Measurements from ENCODE around the gene LRRC71. TPM values are rescaled to one million over a fixed set of nuclear protein-coding genes. Genes with fewer than 3 reads are reported as not detected.

LRRC71 gene
- total and polyA plus RNA-seq, 2 of the 4 experiments (the other 2 are of a cell fraction): 0.50 TPM; not detected in 1

GRCh38 chr1:156887317-156887716 lies 33.1 kb upstream of the LRRC71 start:
- no peak overlapping the region for H3K27ac ChIP-seq (ENCODE audit: insufficient read depth, low read length)
- H4K20me1 ChIP-seq (ENCODE audit: insufficient read depth, low read length): no peaks in the 10 kb centered on the region
- H3K18ac ChIP-seq (ENCODE audit: low read depth, low read length): no peak overlapping the region
- ChIA-PET POLR2A (ENCODE audit: unreplicated experiment) (no interaction called here), CTCF (interaction anchor here (1.0 kb wide), 1 partner anchor 40 kb away, joined by 3 read pairs; no protein-coding TSS in a partner anchor)
- no peak for DNase-seq
- no peak overlapping the region for H2BK20ac ChIP-seq (ENCODE audit: low read depth, low read length)
- peak overlapping the region; percentile 44 for H2AFZ ChIP-seq (replicated peaks; ENCODE audit: low read length, poor library complexity)
- TF ChIP-seq RCOR1 (IDR thresholded peaks at IDR 0.05; ENCODE audit: insufficient replicate concordance, low read length): no peak
- peaks cover 64% of the 10 kb centered on the region for H3K27me3 ChIP-seq (ENCODE audit: control insufficient read depth, insufficient read depth, low read length)
- H3K4me3 ChIP-seq (ENCODE audit: insufficient read depth, low read depth, low read length): no peak overlapping the region
- no peaks in the 10 kb centered on the region for H3K9me3 ChIP-seq (ENCODE audit: control insufficient read depth, insufficient read depth, low read length)
- no peak overlapping the region for H2BK120ac ChIP-seq (ENCODE audit: low read depth, low read length)
- H3K4me1 ChIP-seq (ENCODE audit: control insufficient read depth, insufficient read depth, low read length): no peaks in the 10 kb centered on the region
- H4K8ac ChIP-seq (ENCODE audit: low read depth in 2 of 2, low read length in 2 of 2): no peak overlapping the region
- H3K9me1 ChIP-seq (ENCODE audit: insufficient read depth, low read length): no peaks in the 10 kb centered on the region
- no peak overlapping the region for H3K4me2 ChIP-seq (ENCODE audit: low read depth, low read length)
- in situ Hi-C loops (cut with MboI; ENCODE audit: low sequenced_read_pairs): loop anchor here (10.0 kb wide), 1 partner anchor 193 kb away; no protein-coding TSS in a partner anchor
- no peak overlapping the region for H3K56ac ChIP-seq (ENCODE audit: extremely low read depth, insufficient read depth, low read length)
- no peak overlapping the region for H4K5ac ChIP-seq (ENCODE audit: low read depth, low read length)
- H2AK5ac ChIP-seq (ENCODE audit: low read depth, low read length): no peak overlapping the region
- H2BK5ac ChIP-seq (ENCODE audit: low read depth, low read length, poor library complexity, severe bottlenecking): no peak overlapping the region
- BruUV-seq (replicated peaks): no TSS peak
- no peak overlapping the region for H3K9ac ChIP-seq (ENCODE audit: low read depth, low read length)
- intact Hi-C loops (cut with micrococcal nuclease): no loop called here
- dilution Hi-C loops (cut with HindIII; ENCODE audit: low sequenced_read_pairs, unreplicated experiment): no loop called here
- H4K91ac ChIP-seq (ENCODE audit: insufficient read depth, low read depth, low read length): no peak overlapping the region
- H2BK15ac ChIP-seq (ENCODE audit: low read depth, low read length): no peak overlapping the region
- no CpG with 5 or more reads among the region's 3 CpGs for WGBS, 2 experiments (ENCODE audit: extremely low coverage in 2 of 2, insufficient read length in 1 of 2)
- no peak overlapping the region for H3K14ac ChIP-seq (replicated peaks; ENCODE audit: low read depth, low read length)
- H3K4ac ChIP-seq (ENCODE audit: low read depth, low read length): no peak overlapping the region
- ATAC-seq (ENCODE audit: low read depth): no peak
- no peak overlapping the region for H2AK9ac ChIP-seq (replicated peaks; ENCODE audit: low read depth, low read length, poor library complexity)
- H3K23ac ChIP-seq (ENCODE audit: low read depth, low read length): no peak overlapping the region
- no peaks in the 10 kb centered on the region for H3K36me3 ChIP-seq (ENCODE audit: control insufficient read depth, insufficient read depth, low read length)
- no peaks in the 10 kb centered on the region for H3K79me1 ChIP-seq (ENCODE audit: low read depth in 1 of 2, low read length in 2 of 2)

All from IMR-90 (cell line).